Uterus (tissue), 2 donors: ENCODE data around the gene ZNF609.

Experiments used
- CTCF ChIP-seq, 4 experiments: fragments of 200-600 bp in 2 of 4; fragments of 450-650 bp in 2 of 4; sonication (generic) in 2 of 4; IDR thresholded peaks; one replicate each; pipeline ENCODE4 v1.5.1; 2016 to 2019; ENCODE audit warnings: antibody characterized with exemption in 4 of 4, mild to moderate bottlenecking in 2 of 4, moderate library complexity in 1 of 4
- POLR2A ChIP-seq, 2 donors: fragments of 450-650 bp; IDR thresholded peaks; one replicate each; pipeline ENCODE4 v1.6.1; 2016; ENCODE audit warnings: antibody characterized with exemption in 2 of 2, mild to moderate bottlenecking in 1 of 2, moderate library complexity in 1 of 2

GRCh38 chr15:64453689-64454037 lies 6.7 kb upstream of the ZNF609 start:
- no peak for TF ChIP-seq CTCF (IDR thresholded peaks at IDR 0.05)
- TF ChIP-seq POLR2A (IDR thresholded peaks at IDR 0.05), result no peak
